A673 (cell line): ENCODE measurements around the gene SFMBT2.

Source experiments
- CTCF ChIP-seq: fragments of 300-800, 200-600 bp; sonication (generic); conservative IDR thresholded peaks from 2 replicates; pipeline ENCODE4 v1.5.1; 2017; ENCODE audit warnings: low read depth, mild to moderate bottlenecking, antibody characterized with exemption, low read length, moderate library complexity, mixed read lengths
- EZH2 ChIP-seq: fragments of 200-600 bp; sonication (generic); IDR thresholded peaks from 2 replicates; pipeline ENCODE4 v1.6.1; 2017; ENCODE audit warnings: borderline replicate concordance, low read depth, mild to moderate bottlenecking, mixed read lengths, antibody characterized with exemption, low read length; ENCODE audit not compliant: poor library complexity, severe bottlenecking

GRCh38 chr10:7314170-7314569 lies 96.7 kb downstream of the SFMBT2 start:
- no peak for TF ChIP-seq CTCF
- TF ChIP-seq EZH2 = no peak
